Measurements from ENCODE around the gene DUOX1. TPM values are rescaled to one million over a fixed set of nuclear protein-coding genes. Genes with fewer than 3 reads are reported as not detected.

The DUOX1 gene
- total RNA-seq, 3 donors from 2014 or later, result 0.80 to 7.2 (median 1.6) TPM

DNA sequence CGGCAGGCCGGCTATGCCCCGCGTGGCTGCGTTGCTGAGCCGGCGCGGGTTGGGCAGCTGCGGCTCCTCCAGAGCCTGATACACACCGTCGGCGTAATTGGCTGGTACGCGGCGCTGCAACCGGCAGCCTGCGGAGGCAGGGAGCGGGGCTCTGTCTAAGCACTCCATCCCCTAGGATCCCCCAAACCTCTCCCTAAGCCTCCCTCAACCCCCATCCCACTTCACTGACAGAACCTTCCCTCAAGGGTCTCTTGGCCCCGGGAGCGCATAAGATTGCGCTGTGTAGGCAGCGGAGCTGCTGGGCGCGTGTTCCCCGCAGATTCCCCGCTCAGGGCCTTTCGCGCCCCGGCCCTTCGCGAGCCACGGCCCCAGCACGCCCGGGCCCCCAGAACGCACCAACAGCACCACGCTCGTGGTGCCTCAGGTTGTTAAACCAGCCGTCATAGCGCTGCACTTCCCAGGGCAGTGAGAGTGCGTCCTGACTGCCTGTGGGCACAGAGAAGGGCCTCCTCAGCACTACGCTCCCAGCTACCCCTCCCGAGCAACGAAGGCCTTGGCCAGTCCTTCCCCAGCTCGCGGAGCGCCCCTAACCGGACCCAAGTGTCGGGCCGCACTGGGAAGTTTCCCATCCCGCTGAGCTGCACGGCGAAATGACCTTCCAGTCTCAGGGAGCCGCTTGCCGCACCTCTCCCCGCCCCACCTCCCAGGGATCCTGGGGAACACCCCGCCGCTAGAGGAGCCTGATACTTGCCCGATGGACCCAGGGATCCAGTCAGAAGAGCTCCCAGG is 17.0 kb upstream of the DUOX1 start:
- Histone ChIP-seq H3K4me3 (peak overlapping the region in 2 of 3 donors; percentile 21 to 56), H3K9me3 (no peaks in the 10 kb centered on the region), H3K27ac (no peak overlapping the region), H3K36me3 (no peaks in the 10 kb centered on the region), H3K4me1 (peaks cover 7 to 8% of the 10 kb centered on the region in 2 donors), H3K27me3 (peaks cover 14 to 86% of the 10 kb centered on the region in 2 donors)
- intact Hi-C loops (cut with DNase I; ENCODE audit: low total_unique reads), result no loop called here
- DNase-seq (ENCODE audit: low spot score in 2 of 2), result no peak
- TF ChIP-seq CTCF (IDR thresholded peaks at IDR 0.05) (no peak), POLR2A (IDR thresholded peaks at IDR 0.05) (no peak), POLR2AphosphoS5 (IDR thresholded peaks at IDR 0.05) (no peak)

GRCh38 chr15:45113380-45113990 is 16.3 kb upstream of the DUOX1 start:
- no peak overlapping the region for H3K27ac ChIP-seq

DNA sequence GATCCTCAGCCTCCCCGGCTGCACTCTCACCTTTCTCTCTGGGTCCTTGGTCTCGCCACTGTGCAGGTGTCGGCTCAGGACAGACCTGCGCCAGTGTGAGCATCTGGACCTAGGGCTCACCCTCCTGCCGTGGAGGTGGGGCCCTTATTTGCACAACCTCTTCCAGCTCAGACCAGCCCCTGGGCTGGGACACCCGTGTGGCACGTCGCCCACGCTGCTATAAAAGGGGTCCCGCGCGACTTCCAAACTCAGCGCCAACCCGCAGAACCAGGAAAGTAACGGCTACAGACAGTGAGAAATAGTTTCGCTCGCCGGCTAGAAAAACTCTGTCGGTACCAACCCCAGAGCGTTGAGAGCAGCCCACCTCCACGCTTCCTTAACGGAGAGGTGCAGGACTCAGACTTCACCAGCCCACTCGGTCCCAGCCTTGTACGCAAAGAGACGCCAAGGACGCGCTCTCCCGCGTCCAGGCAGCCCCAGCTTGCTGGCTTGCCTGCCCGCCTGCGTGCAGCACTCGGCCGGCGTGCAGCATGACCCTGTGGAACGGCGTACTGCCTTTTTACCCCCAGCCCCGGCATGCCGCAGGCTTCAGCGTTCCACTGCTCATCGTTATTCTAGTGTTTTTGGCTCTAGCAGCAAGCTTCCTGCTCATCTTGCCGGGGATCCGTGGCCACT is 15.6 kb upstream of the DUOX1 start, which contains the start of the genes DUOX2 and DUOXA2:
Gene DUOX2 (minus strand): TSS at position 97 of the 675 bp plus-strand sequence. CDS start 761 bp downstream, outside the sequence.
Gene DUOXA2 (plus strand): TSS at position 251 of the 675 bp plus-strand sequence. CDS start 280 bp downstream, at position 531.
- no peak within 1 kb of the TSS for H3K27ac ChIP-seq
- no peaks in the 10 kb centered on the region for H3K9me3 ChIP-seq
- no peak for DNase-seq (ENCODE audit: low spot score in 2 of 2)
- TF ChIP-seq CTCF (IDR thresholded peaks at IDR 0.05) (no peak), POLR2A (IDR thresholded peaks at IDR 0.05) (no peak), POLR2AphosphoS5 (IDR thresholded peaks at IDR 0.05) (no peak)
- H3K36me3 ChIP-seq, result no peaks in the 10 kb centered on the region
- H3K27me3 ChIP-seq, result peaks cover 14 to 80% of the 10 kb centered on the region in 2 donors
- peaks cover 7 to 8% of the 10 kb centered on the region in 2 donors for H3K4me1 ChIP-seq
- peak within 1 kb of the TSS in 2 of 3 donors; percentile 21 to 56 for H3K4me3 ChIP-seq
- intact Hi-C loops (cut with DNase I; ENCODE audit: low total_unique reads), result no loop called here

More at GRCh38 chr15:45113380-45113990, 16.3 kb upstream of the DUOX1 start:
- peak overlapping the region in 2 of 3 donors; percentile 21 to 56 for H3K4me3 ChIP-seq
- no peaks in the 10 kb centered on the region for H3K36me3 ChIP-seq
- TF ChIP-seq POLR2AphosphoS5 (IDR thresholded peaks at IDR 0.05) (no peak), CTCF (IDR thresholded peaks at IDR 0.05) (no peak), POLR2A (IDR thresholded peaks at IDR 0.05) (no peak)
- intact Hi-C loops (cut with DNase I; ENCODE audit: low total_unique reads), result no loop called here
- peaks cover 14 to 86% of the 10 kb centered on the region in 2 donors for H3K27me3 ChIP-seq
- no peak for DNase-seq (ENCODE audit: low spot score in 2 of 2)
- no peaks in the 10 kb centered on the region for H3K9me3 ChIP-seq
- peaks cover 7 to 8% of the 10 kb centered on the region in 2 donors for H3K4me1 ChIP-seq

- intact Hi-C loops (cut with DNase I; ENCODE audit: low total_unique reads), result no loop called here
- TF ChIP-seq POLR2AphosphoS5 (IDR thresholded peaks at IDR 0.05), result no peak
- no peak for TF ChIP-seq CTCF (IDR thresholded peaks at IDR 0.05)
- no peak overlapping the region for H3K27ac ChIP-seq
- H3K27me3 ChIP-seq, result peaks cover 14 to 75% of the 10 kb centered on the region in 2 donors
- H3K4me3 ChIP-seq, result no peak overlapping the region
- DNase-seq (ENCODE audit: low spot score in 2 of 2), result no peak
- H3K9me3 ChIP-seq, result no peaks in the 10 kb centered on the region
- H3K4me1 ChIP-seq, result peaks cover 7 to 8% of the 10 kb centered on the region in 2 donors
- no peaks in the 10 kb centered on the region for H3K36me3 ChIP-seq
These were observed 15.1 kb upstream of the DUOX1 start for GRCh38 chr15:45114751-45115085.
